ENCODE data around the gene P4HA1. TPM values are rescaled to one million over a fixed set of nuclear protein-coding genes. Genes with fewer than 3 reads are reported as not detected.

The P4HA1 gene
- total RNA-seq, 1 donor from 2014 or later = 51.8 TPM

GRCh38 chr10:73096041-73096448 is 621 bp downstream of the P4HA1 start:
- intact Hi-C loops (cut with DNase I) = no loop called here
- ATAC-seq = peak; percentile 69
- DNase-seq (ENCODE audit: low spot score) = peak; percentile 82

- ATAC-seq (peak; percentile 31), DNase-seq (ENCODE audit: low spot score) (peak; percentile 82)
- intact Hi-C loops (cut with DNase I) = no loop called here
Measured at GRCh38 chr10:73095481-73096021, 1.1 kb downstream of the P4HA1 start.

GRCh38 chr10:73094986-73095480 is 1.6 kb downstream of the P4HA1 start:
- DNase-seq (ENCODE audit: low spot score) (no peak), ATAC-seq (no peak)
- intact Hi-C loops (cut with DNase I) = no loop called here

GRCh38 chr10:73093922-73094850 is 2.5 kb downstream of the P4HA1 start:
- intact Hi-C loops (cut with DNase I) = no loop called here
- ATAC-seq (no peak), DNase-seq (ENCODE audit: low spot score) (no peak)

GRCh38 chr10:73092830-73093229 is 3.8 kb downstream of the P4HA1 start:
- intact Hi-C loops (cut with DNase I) = no loop called here
- ATAC-seq = no peak
- DNase-seq (ENCODE audit: low spot score) = no peak

GRCh38 chr10:73088304-73088703 is 8.4 kb downstream of the P4HA1 start:
- DNase-seq (ENCODE audit: low spot score) (no peak), ATAC-seq (no peak)
- intact Hi-C loops (cut with DNase I) = no loop called here

GRCh38 chr10:73086816-73087215 is 9.8 kb downstream of the P4HA1 start:
- DNase-seq (ENCODE audit: low spot score) (no peak), ATAC-seq (no peak)
- intact Hi-C loops (cut with DNase I) = no loop called here

GRCh38 chr10:73084209-73084608 is 12.5 kb downstream of the P4HA1 start:
- intact Hi-C loops (cut with DNase I) = no loop called here
- ATAC-seq = no peak
- no peak for DNase-seq (ENCODE audit: low spot score)

GRCh38 chr10:73083221-73083620 is 13.4 kb downstream of the P4HA1 start:
- intact Hi-C loops (cut with DNase I) = no loop called here
- DNase-seq (ENCODE audit: low spot score) = no peak
- peak; percentile 59 for ATAC-seq

- intact Hi-C loops (cut with DNase I) = no loop called here
- DNase-seq (ENCODE audit: low spot score) = no peak
- no peak for ATAC-seq
Measured at GRCh38 chr10:73079779-73080541, 16.7 kb downstream of the P4HA1 start.

- DNase-seq (ENCODE audit: low spot score) = peak; percentile 80
- ATAC-seq = peak; percentile 92
- intact Hi-C loops (cut with DNase I) = no loop called here
Measured at GRCh38 chr10:73076360-73077183, 20.1 kb downstream of the P4HA1 start.

- intact Hi-C loops (cut with DNase I) = no loop called here
- no peak for DNase-seq (ENCODE audit: low spot score)
- no peak for ATAC-seq
Measured at GRCh38 chr10:73075829-73076228, 20.8 kb downstream of the P4HA1 start.

GRCh38 chr10:73073627-73074026 is 23.0 kb downstream of the P4HA1 start:
- intact Hi-C loops (cut with DNase I) = no loop called here
- no peak for ATAC-seq
- no peak for DNase-seq (ENCODE audit: low spot score)

- DNase-seq (ENCODE audit: low spot score) = no peak
- ATAC-seq = no peak
- intact Hi-C loops (cut with DNase I) = no loop called here
Measured at GRCh38 chr10:73065441-73065840, 31.2 kb downstream of the P4HA1 start.

GRCh38 chr10:73061743-73062142 is 34.9 kb downstream of the P4HA1 start:
- DNase-seq (ENCODE audit: low spot score) = no peak
- ATAC-seq = no peak
- intact Hi-C loops (cut with DNase I) = no loop called here

GRCh38 chr10:73060738-73061635 is 35.7 kb downstream of the P4HA1 start:
- intact Hi-C loops (cut with DNase I) = no loop called here
- DNase-seq (ENCODE audit: low spot score) = no peak
- peak; percentile 45 for ATAC-seq

- DNase-seq (ENCODE audit: low spot score) (no peak), ATAC-seq (no peak)
- intact Hi-C loops (cut with DNase I) = no loop called here
Measured at GRCh38 chr10:73060173-73060572, 36.5 kb downstream of the P4HA1 start.

- intact Hi-C loops (cut with DNase I) = no loop called here
- no peak for DNase-seq (ENCODE audit: low spot score)
- ATAC-seq = no peak
Measured at GRCh38 chr10:73058057-73058591, 38.5 kb downstream of the P4HA1 start.
